Thyroid gland (tissue), 4 donors: Measurements from ENCODE around the gene E2F1.

ENCODE experiments used
- CTCF ChIP-seq, 6 experiments: fragments of 200-600 bp in 3 of 6; fragments of 450-650 bp in 3 of 6; sonication (generic) in 3 of 6; IDR thresholded peaks; one replicate each; pipeline ENCODE4 v1.5.1; 2016 to 2019; ENCODE audit warnings: antibody characterized with exemption in 6 of 6, mild to moderate bottlenecking in 2 of 6, inconsistent platforms in 1 of 6, moderate library complexity in 1 of 6
- POLR2A ChIP-seq, 2 donors: fragments of 450-650 bp; IDR thresholded peaks; one replicate each; pipeline ENCODE4 v1.6.1; 2017; ENCODE audit warnings: antibody characterized with exemption in 2 of 2, mild to moderate bottlenecking in 2 of 2, moderate library complexity in 1 of 2

- TF ChIP-seq CTCF (IDR thresholded peaks at IDR 0.05) (no peak), POLR2A (IDR thresholded peaks at IDR 0.05) (no peak)
Observed at GRCh38 chr20:33681288-33681687, 4.9 kb downstream of the E2F1 start.
